Vagina (tissue), 2 donors: ENCODE results near the gene ATXN10. TPM values are rescaled to one million over a fixed set of nuclear protein-coding genes. Genes with fewer than 3 reads are reported as not detected.

ENCODE experiments used
- DNase-seq, 2 donors: peaks; one replicate each; pipeline ENCODE4 v3.0.0-alpha.2; 2017; ENCODE audit errors: extremely low spot score in 2 of 2
- H3K27ac ChIP-seq: fragments of 200-600 bp; sonication (generic); one replicate; pipeline ENCODE4 v1.5.1; 2019
- H3K27me3 ChIP-seq: fragments of 200-600 bp; sonication (generic); one replicate; pipeline ENCODE4 v1.5.1; 2019
- H3K36me3 ChIP-seq, 2 donors: fragments of 200-600 bp; sonication (generic); one replicate each; pipeline ENCODE4 v1.5.1; 2017 to 2019
- H3K4me1 ChIP-seq: fragments of 200-600 bp; sonication (generic); one replicate; pipeline ENCODE4 v1.5.1; 2019
- H3K4me3 ChIP-seq, 2 donors: fragments of 200-600 bp; sonication (generic); 1 replicate in 1 of 2; 2 replicates in 1 of 2; pipeline ENCODE4 v1.5.1; 2016 to 2019
- H3K9me3 ChIP-seq: fragments of 200-600 bp; sonication (generic); one replicate; pipeline ENCODE4 v1.5.1; 2019
- CTCF ChIP-seq, 3 experiments: fragments of 450-650 bp in 2 of 3; fragments of 200-600 bp in 1 of 3; sonication (generic) in 1 of 3; IDR thresholded peaks; one replicate each; pipeline ENCODE4 v1.5.1; 2017 to 2019; ENCODE audit warnings: antibody characterized with exemption in 3 of 3, mild to moderate bottlenecking in 2 of 3, moderate library complexity in 2 of 3
- POLR2A ChIP-seq, 2 donors: fragments of 450-650 bp; IDR thresholded peaks; one replicate each; pipeline ENCODE4 v1.6.1; 2017; ENCODE audit warnings: antibody characterized with exemption in 2 of 2, mild to moderate bottlenecking in 2 of 2, moderate library complexity in 2 of 2
- POLR2AphosphoS5 ChIP-seq, 2 donors: sonication (generic); formaldehyde crosslinking; IDR thresholded peaks; one replicate each; pipeline ENCODE4 v1.9.0; 2017; ENCODE audit warnings: antibody characterized with exemption in 2 of 2, mild to moderate bottlenecking in 2 of 2, low read depth in 1 of 2; ENCODE audit not compliant: insufficient read depth in 1 of 2
- intact Hi-C: fragments of 100-400 bp; cut with DNase I; formaldehyde crosslinking; loops from one replicate; pipeline ENCODE4 v1.15.1; 2023
- total RNA-seq: library from RNA; depleted of rRNA; stranded (reverse); fragments of >200 nt; gene quantifications from one replicate; pipeline ENCODE4 v1.2.3, GENCODE V29; 2016

The ATXN10 gene
- total RNA-seq, 1 donor from 2014 or later = 116 TPM

- no peak for DNase-seq
- intact Hi-C loops = no loop called here
- no peak overlapping the region for H3K27ac ChIP-seq
- H3K27me3 ChIP-seq = no peaks in the 10 kb centered on the region
- no peaks in the 10 kb centered on the region for H3K9me3 ChIP-seq
- peaks cover 0 to 8% of the 10 kb centered on the region in 2 donors for H3K36me3 ChIP-seq
- H3K4me3 ChIP-seq = no peak overlapping the region
- H3K4me1 ChIP-seq = peaks cover 9% of the 10 kb centered on the region
- TF ChIP-seq POLR2A (IDR thresholded peaks at IDR 0.05) (no peak), CTCF (IDR thresholded peaks at IDR 0.05) (no peak), POLR2AphosphoS5 (IDR thresholded peaks at IDR 0.05; ENCODE audit: insufficient read depth in 1 of 2, low read depth in 1 of 2) (no peak)
Measured at GRCh38 chr22:45814198-45814597, 142.6 kb downstream of the ATXN10 start.

DNA sequence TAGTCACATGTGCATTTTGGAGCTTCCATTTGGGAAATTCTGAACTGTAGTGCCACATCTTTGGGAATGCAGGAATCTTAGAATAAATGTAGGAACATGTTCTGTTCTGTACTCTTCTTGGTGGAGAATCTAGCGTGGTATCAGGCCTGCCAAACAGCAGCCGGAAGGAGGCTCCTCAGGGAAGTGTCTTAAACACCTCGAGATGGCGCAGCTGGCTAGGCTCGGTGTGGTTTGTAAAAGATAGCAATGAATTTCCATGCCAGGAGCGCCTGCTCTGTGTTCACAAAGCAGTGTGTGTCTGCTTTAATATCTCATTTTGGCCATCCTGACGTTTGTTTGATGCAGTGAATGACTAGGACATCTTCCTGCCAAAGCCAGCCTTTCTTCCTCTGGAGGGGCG lies 145.1 kb downstream of the ATXN10 start:
- H3K4me1 ChIP-seq = peaks cover 9% of the 10 kb centered on the region
- no peak overlapping the region for H3K4me3 ChIP-seq
- TF ChIP-seq CTCF (IDR thresholded peaks at IDR 0.05) = no peak
- peak in 1 of 2 donors; percentile 12 for TF ChIP-seq POLR2AphosphoS5 (IDR thresholded peaks at IDR 0.05; ENCODE audit: insufficient read depth in 1 of 2, low read depth in 1 of 2)
- no peak for TF ChIP-seq POLR2A (IDR thresholded peaks at IDR 0.05)
- intact Hi-C loops = no loop called here
- no peaks in the 10 kb centered on the region for H3K27me3 ChIP-seq
- no peak for DNase-seq
- H3K36me3 ChIP-seq = peaks cover 0 to 8% of the 10 kb centered on the region in 2 donors
- H3K9me3 ChIP-seq = no peaks in the 10 kb centered on the region
- no peak overlapping the region for H3K27ac ChIP-seq

- intact Hi-C loops = no loop called here
- H3K27ac ChIP-seq = peak overlapping the region; percentile 31
- no peak for DNase-seq
Measured at GRCh38 chr22:45817745-45818423, 146.2 kb downstream of the ATXN10 start.

GRCh38 chr22:45818424-45819085 lies 146.9 kb downstream of the ATXN10 start:
- intact Hi-C loops = no loop called here
- TF ChIP-seq CTCF (IDR thresholded peaks at IDR 0.05) (no peak), POLR2AphosphoS5 (IDR thresholded peaks at IDR 0.05; ENCODE audit: insufficient read depth in 1 of 2, low read depth in 1 of 2) (no peak), POLR2A (IDR thresholded peaks at IDR 0.05) (no peak)
- Histone ChIP-seq H3K27me3 (no peaks in the 10 kb centered on the region), H3K4me3 (no peak overlapping the region), H3K27ac (peak overlapping the region; percentile 31), H3K4me1 (peaks cover 9% of the 10 kb centered on the region), H3K9me3 (no peaks in the 10 kb centered on the region), H3K36me3 (peaks cover 0 to 8% of the 10 kb centered on the region in 2 donors)
- no peak for DNase-seq

More at GRCh38 chr22:45817745-45818423, 146.2 kb downstream of the ATXN10 start:
- H3K4me1 ChIP-seq = peaks cover 9% of the 10 kb centered on the region
- H3K9me3 ChIP-seq = no peaks in the 10 kb centered on the region
- no peak overlapping the region for H3K4me3 ChIP-seq
- TF ChIP-seq POLR2A (IDR thresholded peaks at IDR 0.05) (no peak), CTCF (IDR thresholded peaks at IDR 0.05) (no peak), POLR2AphosphoS5 (IDR thresholded peaks at IDR 0.05; ENCODE audit: insufficient read depth in 1 of 2, low read depth in 1 of 2) (no peak)
- H3K36me3 ChIP-seq = peaks cover 0 to 8% of the 10 kb centered on the region in 2 donors
- no peaks in the 10 kb centered on the region for H3K27me3 ChIP-seq

DNA sequence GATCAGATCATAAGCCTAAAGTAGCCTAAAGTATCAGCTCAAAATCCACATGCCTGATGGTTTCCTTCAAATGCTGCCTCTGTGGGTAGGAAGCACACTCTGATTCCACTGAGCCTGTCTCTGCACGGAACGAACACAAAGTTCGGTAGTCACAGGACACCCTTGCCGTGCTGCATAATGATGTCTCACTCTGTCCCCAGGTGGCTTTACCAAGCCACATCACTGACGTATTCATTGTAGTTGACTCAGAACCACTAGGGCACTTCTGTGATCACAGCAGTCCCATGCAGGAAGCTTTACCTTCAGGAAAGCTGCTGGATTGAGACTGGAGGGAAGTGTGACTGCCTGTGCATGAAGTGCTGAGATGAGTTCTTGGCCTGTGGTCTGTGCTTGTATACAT lies 147.7 kb downstream of the ATXN10 start:
- Histone ChIP-seq H3K36me3 (peaks cover 0 to 7% of the 10 kb centered on the region in 2 donors), H3K4me3 (no peak overlapping the region), H3K4me1 (peaks cover 9% of the 10 kb centered on the region), H3K27me3 (no peaks in the 10 kb centered on the region), H3K9me3 (no peaks in the 10 kb centered on the region), H3K27ac (no peak overlapping the region)
- intact Hi-C loops = no loop called here
- no peak for TF ChIP-seq CTCF (IDR thresholded peaks at IDR 0.05)
- no peak for TF ChIP-seq POLR2A (IDR thresholded peaks at IDR 0.05)
- no peak for TF ChIP-seq POLR2AphosphoS5 (IDR thresholded peaks at IDR 0.05; ENCODE audit: insufficient read depth in 1 of 2, low read depth in 1 of 2)
- DNase-seq = no peak
